ENCODE measurements around the gene KCNQ4. TPM values are rescaled to one million over a fixed set of nuclear protein-coding genes. Genes with fewer than 3 reads are reported as not detected.

KCNQ4 gene
- total RNA-seq, 1 experiment from 2014 or later = 1.4 TPM

GRCh38 chr1:40760984-40761383 lies 22.6 kb upstream of the KCNQ4 start:
- H3K4me1 Mint-ChIP-seq = no peaks in the 10 kb centered on the region
- no peak overlapping the region for H2BK5ac ChIP-seq (ENCODE audit: insufficient read length, low read length)
- no peak overlapping the region for H3K27ac ChIP-seq (ENCODE audit: insufficient read length, low read depth, low read length)
- H3K4me2 ChIP-seq (ENCODE audit: insufficient read depth, insufficient read length, low read length) = no peak overlapping the region
- H3K18ac ChIP-seq (ENCODE audit: insufficient read length, low read depth, low read length) = no peak overlapping the region
- TF ChIP-seq CTCF (conservative IDR thresholded peaks at IDR 0.05) = no peak
- H3K23me2 ChIP-seq (ENCODE audit: insufficient read length, low read depth, low read length, poor library complexity, severe bottlenecking) = no peaks in the 10 kb centered on the region
- no peak overlapping the region for H3T11ph ChIP-seq (ENCODE audit: low read length)
- no peak overlapping the region for H3K4ac ChIP-seq (ENCODE audit: low read depth, low read length)
- no peak overlapping the region for H3K56ac ChIP-seq (ENCODE audit: insufficient read length, low read depth, low read length)
- no peaks in the 10 kb centered on the region for H3K9me3 Mint-ChIP-seq
- no peaks in the 10 kb centered on the region for H3K27me3 ChIP-seq (ENCODE audit: insufficient read depth, low read length)
- H4K5ac ChIP-seq (ENCODE audit: insufficient read length, low read depth, low read length) = no peak overlapping the region
- H3K27ac Mint-ChIP-seq = no peak overlapping the region
- no peak overlapping the region for H3K9ac ChIP-seq (ENCODE audit: extremely low read depth, insufficient read length, low read length)
- H2BK12ac ChIP-seq (ENCODE audit: insufficient read length, low read depth, low read length) = no peak overlapping the region
- no peaks in the 10 kb centered on the region for H3K4me1 ChIP-seq (ENCODE audit: insufficient read depth, low read length)
- H2AFZ ChIP-seq (ENCODE audit: low read length) = no peak overlapping the region
- no peak overlapping the region for H3K4me3 Mint-ChIP-seq
- H3K23ac ChIP-seq (ENCODE audit: insufficient read length, low read depth, low read length) = no peak overlapping the region
- no peak overlapping the region for H2BK20ac ChIP-seq (ENCODE audit: low read depth, low read length, poor library complexity, severe bottlenecking)
- no peaks in the 10 kb centered on the region for H3K79me2 ChIP-seq (ENCODE audit: insufficient read depth, low read length)
- DNase-seq = no peak
- no peaks in the 10 kb centered on the region for H4K20me1 ChIP-seq (ENCODE audit: control insufficient read depth, insufficient read depth, insufficient read length)
- no peaks in the 10 kb centered on the region for H3K9me3 ChIP-seq (ENCODE audit: control insufficient read depth, low read depth, low read length)
- H3K27me3 Mint-ChIP-seq (ENCODE audit: low read depth) = no peaks in the 10 kb centered on the region
- H4K91ac ChIP-seq (ENCODE audit: insufficient read length, low read depth, low read length) = no peak overlapping the region
- H2BK15ac ChIP-seq (ENCODE audit: low read depth, low read length) = no peak overlapping the region
- H3K79me1 ChIP-seq (ENCODE audit: insufficient read depth, low read depth, low read length, poor library complexity, severe bottlenecking) = no peaks in the 10 kb centered on the region
- no peak overlapping the region for H2BK120ac ChIP-seq (ENCODE audit: low read depth, low read length, poor library complexity, severe bottlenecking)
- H3K36me3 Mint-ChIP-seq (ENCODE audit: insufficient read depth in 1 of 3, low read depth in 3 of 3) = peaks cover 29 to 85% (median 66%) of the 10 kb centered on the region in 3 experiments; a peak in 6 of 7 replicates
- no peak overlapping the region for H4K8ac ChIP-seq (replicated peaks; ENCODE audit: insufficient read length, low read depth, low read length)
- H3K14ac ChIP-seq (ENCODE audit: insufficient read depth, low read length) = no peak overlapping the region
- no CpG with 5 or more reads among the region's 4 CpGs for WGBS (ENCODE audit: extremely low coverage, insufficient read length, low lambda C conversion rate)
- no peak overlapping the region for H2AK5ac ChIP-seq (ENCODE audit: insufficient read length, low read length)
